Activated naive CD8-positive, alpha-beta T cell (primary cell): ENCODE results near the gene TNNT1.
A peak's percentile ranks its signal among the peaks of the same experiment; 100 is the strongest.
"Not testable (repeated sequence)": the region's sequence is repeated elsewhere in the genome, so short reads cannot be mapped to it uniquely, and the experiment has no call there.

Source experiments
- H3K27ac Mint-ChIP-seq: one replicate; pipeline ENCODE4 v1.8.0; 2021; ENCODE audit warnings: mixed read lengths
- H3K27me3 Mint-ChIP-seq: one replicate; pipeline ENCODE4 v1.8.0; 2021; ENCODE audit warnings: mixed read lengths
- H3K36me3 Mint-ChIP-seq: one replicate; pipeline ENCODE4 v1.8.0; 2021; ENCODE audit warnings: mixed read lengths
- H3K4me1 Mint-ChIP-seq: one replicate; pipeline ENCODE4 v1.8.0; 2021; ENCODE audit warnings: low read depth, mixed read lengths
- H3K4me3 Mint-ChIP-seq: one replicate; pipeline ENCODE4 v1.8.0; 2021; ENCODE audit warnings: mild to moderate bottlenecking, mixed read lengths
- H3K9me3 Mint-ChIP-seq: one replicate; pipeline ENCODE4 v1.8.0; 2021; ENCODE audit warnings: low read depth, mixed read lengths

The TNNT1 gene

DNA sequence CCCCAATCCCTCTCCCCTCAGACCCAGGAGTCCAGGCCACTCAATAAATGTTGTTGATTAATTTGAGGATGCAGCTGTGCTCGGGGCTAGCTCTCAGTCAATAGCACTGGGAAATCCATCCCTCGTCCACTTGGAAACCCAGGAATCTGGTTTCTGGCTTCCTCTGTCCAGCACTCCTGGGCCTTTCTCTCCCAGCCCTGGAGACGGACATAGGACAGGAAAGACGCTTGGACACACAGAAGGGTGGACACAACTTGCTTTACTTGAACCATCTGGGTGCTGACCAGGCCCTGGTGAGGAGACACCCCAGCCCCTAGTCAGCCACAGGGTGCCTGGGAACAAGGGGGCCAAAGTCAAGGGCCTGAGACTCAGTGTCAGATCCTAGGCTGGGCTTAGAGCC, 9.4 kb upstream of the TNNT1 start:
- Mint-ChIP-seq H3K27ac (no peak overlapping the region), H3K4me3 (no peak overlapping the region), H3K27me3 (peaks cover 11% of the 10 kb centered on the region), H3K36me3 (no peaks in the 10 kb centered on the region), H3K9me3 (no peaks in the 10 kb centered on the region), H3K4me1 (peaks cover 20% of the 10 kb centered on the region)

DNA sequence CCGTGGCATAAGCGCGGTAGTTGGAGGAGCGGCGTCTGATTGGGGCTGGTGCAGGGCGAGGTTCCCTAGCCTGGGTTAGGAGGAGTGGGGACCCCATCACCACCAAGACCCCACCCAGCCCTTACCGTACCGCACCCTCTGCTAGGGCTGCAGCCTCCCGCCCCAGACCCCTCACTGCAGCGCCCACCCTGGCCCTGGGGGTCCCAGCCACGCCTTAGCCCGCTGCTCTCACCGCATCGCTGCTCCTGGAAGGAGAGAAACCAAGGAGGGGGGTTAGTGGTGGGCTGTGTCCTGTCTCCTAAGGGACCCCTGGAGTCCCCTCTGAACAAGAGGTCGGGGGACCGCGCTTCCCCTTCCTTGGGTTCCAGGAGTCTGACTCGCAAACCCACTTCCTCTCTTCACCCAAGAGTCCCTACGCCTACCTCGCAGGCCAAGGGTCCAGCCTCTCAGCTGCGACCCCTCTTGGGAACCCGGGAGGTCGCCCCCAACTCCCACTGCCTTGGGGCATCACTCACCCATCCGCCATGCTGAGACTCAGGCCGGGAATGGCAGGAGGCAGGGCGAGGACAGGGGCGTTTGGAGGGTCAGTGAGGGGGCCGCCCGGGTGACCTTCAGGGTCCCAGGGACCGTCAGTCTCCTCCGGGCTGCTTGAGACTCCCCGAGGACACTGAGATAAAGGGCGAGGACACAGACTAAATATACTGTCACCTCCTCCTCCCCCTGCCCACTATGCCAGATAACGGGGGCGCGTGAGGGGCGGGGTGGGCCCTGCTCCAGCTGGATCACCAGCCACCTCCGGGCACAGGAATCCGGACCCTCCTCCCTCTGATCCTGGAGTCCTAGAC, 8.3 kb upstream of the TNNT1 start, which contains the start of gene TNNI3:
TNNI3 (minus strand) TSS at position 669 of the 845 bp plus-strand sequence; CDS start at position 526, 143 bp downstream.
- Mint-ChIP-seq H3K27ac (no peak within 1 kb of the TSS), H3K4me3 (no peak within 1 kb of the TSS), H3K27me3 (peaks cover 10% of the 10 kb centered on the region), H3K4me1 (peaks cover 21% of the 10 kb centered on the region), H3K36me3 (no peaks in the 10 kb centered on the region), H3K9me3 (peaks cover under 1% of the 10 kb centered on the region)

DNA sequence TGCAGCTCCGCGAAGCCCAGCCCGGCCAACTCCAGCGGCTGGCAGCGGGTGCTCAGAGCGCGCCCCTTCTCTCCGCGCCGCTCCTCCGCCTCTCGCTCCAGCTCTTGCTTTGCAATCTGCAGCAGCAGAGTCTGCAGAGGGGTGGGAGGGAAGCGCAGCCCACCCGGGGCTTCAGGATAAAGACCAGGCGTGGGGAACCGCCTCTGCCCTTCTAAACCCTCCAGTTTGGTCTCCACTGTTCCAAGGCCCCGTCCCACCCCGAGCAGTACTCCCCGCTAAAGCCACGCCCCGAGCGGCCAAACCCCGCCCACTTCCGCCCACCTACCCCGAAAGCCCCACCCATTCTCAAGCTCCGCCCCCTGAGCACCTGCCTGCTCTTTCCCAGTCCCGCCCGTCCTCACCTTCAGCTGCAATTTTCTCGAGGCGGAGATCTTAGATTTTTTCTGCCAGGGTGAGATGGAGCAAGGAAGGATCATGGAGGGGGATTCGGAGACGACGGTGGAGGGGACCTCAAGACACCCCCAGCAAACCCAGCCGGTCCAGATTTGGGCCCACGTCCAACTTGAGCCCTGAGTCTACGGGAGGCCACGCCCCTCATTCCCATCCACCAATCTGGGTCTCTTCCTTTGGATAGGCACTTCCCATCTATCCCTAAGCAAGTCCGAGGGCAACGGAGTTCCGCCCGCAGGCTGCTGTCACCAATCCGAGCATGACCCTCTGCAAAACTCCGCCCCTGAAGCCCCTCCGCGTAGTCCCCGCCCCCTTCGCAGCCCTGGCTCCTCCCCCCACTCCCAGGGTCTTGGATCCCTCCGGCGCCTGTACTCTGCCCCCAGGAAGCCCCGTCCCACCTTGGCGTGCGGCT, 7.4 kb upstream of the TNNT1 start:
- Mint-ChIP-seq H3K4me3 (peak overlapping the region; percentile 17), H3K9me3 (peaks cover 6% of the 10 kb centered on the region), H3K4me1 (peaks cover 28% of the 10 kb centered on the region), H3K27me3 (peaks cover 10% of the 10 kb centered on the region), H3K36me3 (no peaks in the 10 kb centered on the region), H3K27ac (no peak overlapping the region)

DNA sequence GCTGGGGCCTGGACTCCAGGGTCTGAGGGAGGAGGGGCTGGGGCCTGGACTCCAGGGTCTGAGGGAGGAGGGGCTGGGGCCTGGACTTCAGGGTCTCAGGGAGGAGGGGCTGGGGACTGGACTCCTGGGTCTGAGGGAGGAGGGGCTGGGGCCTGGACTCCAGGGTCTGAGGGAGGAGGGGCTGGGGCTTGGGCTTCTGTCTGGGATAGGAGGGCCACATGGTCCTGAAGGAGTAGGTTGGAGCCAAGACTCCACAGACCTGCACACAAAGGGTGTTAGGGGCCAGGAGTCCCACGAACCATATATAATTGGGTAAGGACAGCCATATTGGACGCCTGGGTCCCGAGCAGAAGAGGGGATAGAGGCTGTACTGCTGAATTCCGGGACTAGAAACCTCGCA, 6.8 kb upstream of the TNNT1 start:
- not testable (repeated sequence) for H3K27ac Mint-ChIP-seq, H3K36me3 Mint-ChIP-seq, H3K27me3 Mint-ChIP-seq, H3K9me3 Mint-ChIP-seq
- Mint-ChIP-seq H3K4me1 (peaks cover 29% of the 10 kb centered on the region), H3K4me3 (peak overlapping the region; percentile 17)

DNA sequence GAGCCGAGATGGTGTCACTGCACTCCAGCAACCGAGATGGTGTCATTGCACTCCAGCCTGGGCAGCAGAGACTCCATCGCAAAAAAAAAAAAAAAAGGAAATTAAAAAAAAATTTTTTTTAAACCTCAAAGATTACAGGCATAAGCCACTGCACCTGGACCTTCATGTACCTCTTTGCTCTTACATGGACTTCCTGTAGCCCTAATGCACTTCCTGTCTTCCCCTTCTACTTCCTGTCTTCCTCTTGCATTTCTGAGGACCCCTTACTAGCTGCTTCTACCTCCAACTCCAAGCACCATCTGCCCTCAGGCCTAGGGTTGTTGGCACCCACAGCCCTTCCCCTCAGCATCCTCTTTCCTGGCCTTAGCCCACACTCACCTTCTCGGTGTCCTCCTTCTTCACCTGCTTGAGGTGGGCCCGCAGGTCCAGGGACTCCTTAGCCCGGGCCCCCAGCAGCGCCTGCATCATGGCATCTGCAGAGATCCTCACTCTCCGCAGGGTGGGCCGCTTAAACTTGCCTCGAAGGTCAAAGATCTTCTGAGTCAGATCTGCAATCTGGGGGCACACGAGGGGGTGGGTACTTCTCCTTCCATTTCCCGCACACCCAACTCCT, 4.8 kb upstream of the TNNT1 start:
- H3K4me1 Mint-ChIP-seq, result peaks cover 25% of the 10 kb centered on the region
- peaks cover 13% of the 10 kb centered on the region for H3K27me3 Mint-ChIP-seq
- H3K36me3 Mint-ChIP-seq, result no peaks in the 10 kb centered on the region
- peak overlapping the region; percentile 41 for H3K4me3 Mint-ChIP-seq
- H3K27ac Mint-ChIP-seq, result no peak overlapping the region
- peaks cover 6% of the 10 kb centered on the region for H3K9me3 Mint-ChIP-seq

DNA sequence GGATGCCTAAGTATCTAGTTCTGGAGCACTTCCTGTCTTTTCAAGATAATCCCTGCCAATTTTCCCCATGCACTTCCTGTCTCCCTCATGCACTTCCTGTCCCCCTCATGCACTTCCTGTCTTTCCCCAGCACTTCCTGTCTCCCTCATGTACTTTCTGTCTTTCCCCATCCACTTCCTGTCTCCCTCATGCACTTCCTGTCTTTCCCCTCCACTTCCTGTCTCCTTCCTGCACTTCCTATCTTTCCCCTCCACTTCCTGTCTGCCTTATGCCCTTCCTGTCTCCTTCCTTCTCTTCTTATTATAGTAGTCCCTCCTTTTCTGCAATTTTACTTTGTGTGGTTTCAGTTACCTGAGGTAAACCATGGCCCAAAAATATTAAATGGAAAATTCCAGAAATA, 3.0 kb upstream of the TNNT1 start:
- peaks cover 25% of the 10 kb centered on the region for H3K4me1 Mint-ChIP-seq
- H3K27me3 Mint-ChIP-seq, result peaks cover 17% of the 10 kb centered on the region
- peaks cover 6% of the 10 kb centered on the region for H3K9me3 Mint-ChIP-seq
- H3K4me3 Mint-ChIP-seq, result peak overlapping the region; percentile 11
- peak overlapping the region; percentile 82 for H3K27ac Mint-ChIP-seq
- H3K36me3 Mint-ChIP-seq, result no peaks in the 10 kb centered on the region

DNA sequence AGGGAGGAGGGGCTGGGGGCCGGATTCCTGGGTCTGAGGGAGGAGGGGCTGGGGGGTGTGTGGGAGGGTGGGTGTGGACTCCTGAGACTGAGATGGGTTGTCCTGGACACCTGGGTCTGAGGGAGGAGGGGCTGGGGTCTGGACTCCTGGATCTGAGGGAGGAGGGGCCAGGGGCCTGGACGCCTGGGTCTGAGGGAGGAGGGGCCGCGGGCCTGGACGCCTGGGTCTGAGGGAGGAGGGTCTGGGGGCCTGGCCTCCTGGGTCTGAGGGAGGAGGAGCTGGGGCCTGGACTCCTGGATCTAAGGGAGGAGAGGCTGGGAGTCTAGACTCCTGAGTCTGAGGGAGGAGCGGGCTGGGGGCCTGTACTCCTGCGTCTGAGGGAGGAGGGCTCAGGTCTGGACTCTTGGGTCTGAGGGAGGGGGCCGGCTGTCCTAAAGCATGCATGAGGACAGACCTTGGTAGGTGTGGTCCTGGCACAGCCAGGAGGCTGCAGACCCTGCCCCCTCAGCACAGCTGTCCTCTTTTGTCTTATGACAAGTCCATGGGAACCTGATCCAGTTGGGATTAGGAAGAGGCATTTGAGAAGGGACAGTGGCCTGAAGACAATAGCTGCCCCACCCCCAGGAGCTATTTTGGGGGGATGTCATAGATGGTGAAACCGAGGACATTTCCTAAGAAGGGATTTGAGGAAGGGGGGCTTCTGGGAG, 1.3 kb downstream of the TNNT1 start:
- H3K36me3 Mint-ChIP-seq, result peaks cover 4% of the 10 kb centered on the region
- no peak overlapping the region for H3K4me3 Mint-ChIP-seq
- H3K27me3 Mint-ChIP-seq, result peaks cover 30% of the 10 kb centered on the region
- no peak overlapping the region for H3K27ac Mint-ChIP-seq
- peaks cover 6% of the 10 kb centered on the region for H3K9me3 Mint-ChIP-seq
- H3K4me1 Mint-ChIP-seq, result peaks cover 12% of the 10 kb centered on the region

DNA sequence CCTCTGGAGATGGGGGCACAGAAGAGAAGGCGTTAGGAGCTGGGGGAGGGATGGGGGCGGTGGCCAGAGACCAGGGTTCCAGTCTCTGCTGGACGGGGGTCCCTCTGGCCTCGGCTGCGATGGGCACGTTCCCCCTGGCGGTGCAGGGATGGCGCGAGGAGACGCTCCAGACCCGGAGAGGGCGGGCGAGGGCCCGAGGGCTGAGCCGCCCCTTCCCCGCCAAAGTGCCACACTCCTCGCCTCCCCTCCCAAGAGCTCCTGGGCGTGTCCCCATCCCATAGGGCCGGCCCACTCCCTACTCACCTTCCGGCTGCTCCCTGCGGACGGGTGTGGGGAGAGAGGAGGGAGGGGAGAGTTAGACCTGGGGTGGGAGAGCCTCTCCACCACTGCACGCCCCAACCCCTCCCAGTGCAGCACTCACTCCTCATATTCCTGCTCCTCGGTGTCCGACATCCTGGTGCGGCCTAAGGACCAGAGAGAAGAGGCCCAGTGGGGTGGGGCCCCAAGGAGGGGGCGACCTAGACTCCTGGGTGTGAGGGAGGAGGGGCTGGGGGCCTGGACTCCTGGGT, 2.2 kb downstream of the TNNT1 start:
- peaks cover 4% of the 10 kb centered on the region for H3K36me3 Mint-ChIP-seq
- H3K9me3 Mint-ChIP-seq, result peaks cover under 1% of the 10 kb centered on the region
- peaks cover 6% of the 10 kb centered on the region for H3K4me1 Mint-ChIP-seq
- no peak overlapping the region for H3K27ac Mint-ChIP-seq
- no peak overlapping the region for H3K4me3 Mint-ChIP-seq
- H3K27me3 Mint-ChIP-seq, result peaks cover 30% of the 10 kb centered on the region

DNA sequence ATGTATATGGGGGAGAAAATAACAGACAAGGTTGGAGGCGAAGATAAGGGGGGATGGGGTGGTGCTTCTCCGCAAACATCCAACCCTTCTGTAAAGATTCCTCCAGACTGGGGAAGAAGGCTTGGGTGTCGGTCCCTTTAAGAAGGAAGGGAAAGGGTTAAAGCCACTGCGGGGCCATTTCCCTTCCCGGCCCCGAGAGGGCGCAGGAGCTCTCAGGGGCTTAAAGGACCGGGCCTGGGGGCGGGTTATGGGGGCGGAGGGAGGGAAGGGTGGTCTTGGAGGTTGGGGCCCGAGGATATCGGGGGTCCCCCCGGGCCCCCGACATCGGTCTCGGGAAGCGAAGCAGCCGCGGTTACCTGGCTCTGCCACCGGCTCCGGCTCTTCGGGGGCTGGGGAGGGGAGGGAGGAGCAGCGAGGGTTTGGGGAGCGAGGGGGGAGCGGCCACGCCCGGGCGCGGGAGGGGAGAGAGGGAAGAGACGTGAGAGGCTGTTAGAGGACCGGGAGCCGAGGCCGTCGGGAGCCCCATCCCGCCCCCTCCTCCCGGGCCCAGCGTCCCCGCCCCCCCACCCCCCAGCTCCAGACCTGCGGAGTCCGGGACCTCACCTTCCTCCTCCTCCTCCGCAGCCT, 2.8 kb downstream of the TNNT1 start:
- Mint-ChIP-seq H3K4me1 (peaks cover 4% of the 10 kb centered on the region), H3K27ac (no peak overlapping the region), H3K27me3 (peaks cover 31% of the 10 kb centered on the region), H3K9me3 (no peaks in the 10 kb centered on the region), H3K4me3 (no peak overlapping the region), H3K36me3 (peaks cover 4% of the 10 kb centered on the region)

DNA sequence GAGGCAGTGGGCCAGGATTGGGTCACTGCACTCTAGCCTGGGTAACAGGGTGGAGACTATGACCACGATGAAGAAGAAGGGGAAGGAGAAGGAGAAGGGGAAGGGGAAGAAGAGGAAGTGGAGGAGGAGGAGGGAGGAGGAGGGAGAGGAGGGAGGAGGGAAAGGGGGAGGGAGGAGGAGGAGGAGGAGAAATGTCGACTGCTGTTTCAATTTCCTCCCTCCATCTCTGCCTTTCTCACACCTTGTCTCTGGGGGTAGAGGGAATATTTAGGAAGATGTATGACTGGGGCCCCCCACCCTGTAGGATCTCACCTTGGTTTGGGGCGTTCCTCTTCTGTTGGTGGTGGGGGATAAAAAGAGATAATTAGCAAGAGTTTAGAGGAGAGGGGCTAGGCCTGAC, 3.8 kb downstream of the TNNT1 start:
- Mint-ChIP-seq H3K27ac (no peak overlapping the region), H3K4me3 (no peak overlapping the region), H3K9me3 (no peaks in the 10 kb centered on the region), H3K36me3 (peaks cover 4% of the 10 kb centered on the region), H3K4me1 (peaks cover 6% of the 10 kb centered on the region), H3K27me3 (peaks cover 32% of the 10 kb centered on the region)

DNA sequence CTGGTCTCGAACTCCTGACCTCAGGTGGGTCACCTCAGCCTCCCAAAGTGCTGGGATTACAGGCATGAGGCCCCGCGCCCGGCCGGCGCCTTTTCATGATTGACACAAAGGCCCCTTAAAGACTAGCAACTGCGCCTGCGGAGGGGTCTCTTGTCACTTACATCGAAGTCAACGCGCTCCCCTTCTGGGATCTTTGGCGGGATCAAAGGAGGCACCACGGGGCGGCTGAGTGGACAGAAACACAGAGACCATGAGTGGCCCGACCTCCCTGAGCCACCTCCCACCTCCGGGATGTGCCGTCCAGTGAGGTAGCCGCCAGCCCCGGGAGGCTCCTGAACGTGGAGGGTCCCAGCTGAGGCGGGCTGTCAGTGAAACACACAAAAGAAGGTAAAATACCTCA, 7.3 kb downstream of the TNNT1 start:
- Mint-ChIP-seq H3K27ac (no peak overlapping the region), H3K27me3 (peaks cover 27% of the 10 kb centered on the region), H3K9me3 (no peaks in the 10 kb centered on the region), H3K36me3 (peaks cover 4% of the 10 kb centered on the region), H3K4me3 (no peak overlapping the region), H3K4me1 (peaks cover 6% of the 10 kb centered on the region)

DNA sequence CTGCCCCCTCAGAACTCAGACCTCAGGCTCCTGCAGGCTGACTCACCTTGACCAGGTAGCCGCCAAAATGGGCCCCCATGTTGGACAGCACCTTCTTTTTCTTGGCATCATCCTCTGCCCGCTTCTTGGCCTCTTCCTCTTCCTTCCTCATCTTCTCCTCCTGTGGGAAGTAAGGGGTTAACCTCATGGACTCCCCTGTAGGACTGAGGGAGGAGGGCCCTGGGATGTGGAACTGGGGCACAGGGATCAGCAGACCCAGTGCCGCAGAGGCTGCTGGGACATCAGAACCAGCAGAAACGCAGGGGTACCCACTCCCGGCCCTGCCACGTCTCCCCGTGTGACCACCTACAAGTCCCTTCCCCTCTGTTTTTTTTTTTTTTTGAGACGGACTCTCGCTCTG, 11.1 kb downstream of the TNNT1 start:
- peaks cover 10% of the 10 kb centered on the region for H3K27me3 Mint-ChIP-seq
- no peak overlapping the region for H3K4me3 Mint-ChIP-seq
- H3K4me1 Mint-ChIP-seq, result peaks cover 3% of the 10 kb centered on the region
- H3K27ac Mint-ChIP-seq, result no peak overlapping the region
- H3K36me3 Mint-ChIP-seq, result no peaks in the 10 kb centered on the region
- H3K9me3 Mint-ChIP-seq, result no peaks in the 10 kb centered on the region

DNA sequence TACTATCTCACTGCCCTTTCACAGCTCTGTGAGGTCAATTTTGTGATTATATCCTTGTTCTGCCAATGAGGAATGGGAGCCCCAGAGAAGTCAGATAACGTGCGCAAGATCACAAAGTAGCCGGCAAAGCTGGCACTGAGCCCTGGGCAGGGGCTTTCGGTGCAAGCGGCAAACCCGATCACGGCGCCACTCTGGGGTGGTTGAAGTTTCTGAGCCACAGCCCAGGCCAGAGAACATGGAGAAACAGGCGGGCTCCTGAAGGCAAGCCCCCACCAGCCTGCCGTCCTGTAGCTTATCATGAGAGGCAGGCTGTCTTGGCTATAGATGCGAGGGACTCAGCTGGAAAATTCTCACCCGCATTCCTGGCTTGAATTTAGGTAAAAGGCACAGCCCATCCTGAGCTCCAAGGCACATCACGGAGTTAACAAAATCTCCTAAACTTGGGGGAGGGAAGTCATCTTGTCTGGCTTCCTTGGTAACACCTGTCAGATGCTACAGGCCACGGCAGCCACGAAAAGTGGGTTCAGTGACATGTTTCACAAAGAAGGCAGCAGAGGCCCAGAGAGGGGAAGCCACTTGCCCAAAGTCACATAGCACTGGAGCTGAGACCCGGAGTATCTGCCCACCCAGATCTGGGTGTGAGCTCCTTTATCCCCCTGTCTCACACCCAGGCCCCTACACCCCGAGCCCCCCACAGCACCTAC, 12.5 kb downstream of the TNNT1 start:
- peaks cover 3% of the 10 kb centered on the region for H3K4me1 Mint-ChIP-seq
- no peak overlapping the region for H3K4me3 Mint-ChIP-seq
- peaks cover 14% of the 10 kb centered on the region for H3K27me3 Mint-ChIP-seq
- no peaks in the 10 kb centered on the region for H3K36me3 Mint-ChIP-seq
- no peak overlapping the region for H3K27ac Mint-ChIP-seq
- H3K9me3 Mint-ChIP-seq, result no peaks in the 10 kb centered on the region
